ENCODE measurements around the gene LIF. TPM values are rescaled to one million over a fixed set of nuclear protein-coding genes. Genes with fewer than 3 reads are reported as not detected.

Gene LIF
- total RNA-seq, 1 donor from 2014 or later, result 0.24 TPM

DNA sequence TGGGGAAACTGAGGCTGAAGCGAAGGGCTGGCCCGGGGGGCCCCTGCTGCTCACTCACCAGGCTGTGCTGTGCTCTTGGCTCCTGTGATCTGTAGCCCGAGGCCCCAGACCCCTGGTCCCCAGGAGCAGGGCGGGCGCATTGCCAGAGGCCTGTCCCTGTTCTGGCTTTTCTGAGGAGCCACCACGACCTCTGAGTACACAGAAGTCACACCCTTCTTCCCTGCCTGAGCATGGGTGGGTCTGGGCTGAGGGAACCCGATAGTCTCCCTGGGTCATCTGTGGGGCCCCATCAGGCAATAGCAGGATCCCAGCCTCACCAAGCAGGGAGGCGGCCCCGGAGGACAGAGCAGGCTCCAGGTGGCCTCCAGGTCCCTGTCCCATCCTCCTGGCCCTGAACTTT, 37.6 kb upstream of the LIF start:
- no peak for ATAC-seq

DNA sequence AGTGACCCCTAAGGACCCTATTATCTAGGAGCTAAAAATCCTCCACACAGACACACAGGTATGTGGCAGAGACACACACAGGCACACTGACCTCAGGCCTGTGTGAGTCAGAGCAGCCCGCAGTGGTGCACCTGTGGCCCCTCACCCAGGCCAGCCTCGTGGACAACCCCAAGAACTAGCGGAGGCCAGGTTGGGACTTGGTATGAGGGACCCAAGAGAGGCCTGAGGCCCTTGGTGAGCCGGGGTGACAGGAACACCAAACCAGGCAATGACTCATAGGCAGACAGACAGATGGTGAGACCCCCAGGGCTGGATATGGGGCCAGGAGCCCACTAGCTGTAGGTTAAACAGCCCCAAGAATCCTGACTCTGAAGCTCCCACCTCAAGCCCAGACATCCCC, 36.8 kb upstream of the LIF start:
- no peak for ATAC-seq

DNA sequence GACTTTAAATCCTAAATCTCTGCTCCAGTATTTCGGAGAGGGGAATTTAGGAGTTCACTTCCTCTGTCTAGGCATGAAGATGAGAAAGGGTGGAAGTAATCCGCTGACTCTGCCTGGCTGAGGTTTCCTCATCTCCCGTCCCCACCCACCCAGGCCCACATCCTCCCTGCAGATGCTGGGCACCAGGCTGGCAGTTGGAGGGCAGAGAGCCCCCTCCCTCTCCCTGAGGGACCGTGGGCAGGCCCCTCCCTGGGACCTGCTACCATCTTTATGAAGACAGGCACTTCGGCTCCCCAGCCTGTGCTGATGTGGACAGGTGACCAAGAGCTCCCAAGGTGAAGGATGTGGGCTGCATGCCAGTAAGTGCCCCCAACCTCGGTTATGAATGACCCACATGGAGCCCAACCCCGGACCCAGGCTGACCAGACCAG, 36.1 kb upstream of the LIF start:
- no peak for ATAC-seq

DNA sequence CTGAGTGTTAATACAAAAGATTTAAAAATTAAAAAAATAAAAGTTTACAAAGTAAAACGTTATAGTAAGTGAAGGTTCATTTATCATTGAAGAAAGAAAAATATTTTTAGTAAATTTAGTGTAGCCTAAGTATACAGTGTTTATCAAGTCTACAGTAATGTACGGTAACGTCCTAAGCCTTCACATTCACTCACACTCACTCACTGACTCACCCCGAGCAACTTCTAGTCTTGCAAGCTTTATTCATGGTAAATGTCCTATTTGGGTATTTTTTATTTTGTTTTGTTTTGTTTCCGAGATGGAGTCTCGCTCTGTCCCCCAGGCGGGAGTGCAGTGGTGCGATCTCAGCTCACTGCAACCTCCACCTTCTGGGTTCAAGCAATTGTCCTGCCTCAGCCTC, 33.9 kb upstream of the LIF start:
- ATAC-seq, result no peak

DNA sequence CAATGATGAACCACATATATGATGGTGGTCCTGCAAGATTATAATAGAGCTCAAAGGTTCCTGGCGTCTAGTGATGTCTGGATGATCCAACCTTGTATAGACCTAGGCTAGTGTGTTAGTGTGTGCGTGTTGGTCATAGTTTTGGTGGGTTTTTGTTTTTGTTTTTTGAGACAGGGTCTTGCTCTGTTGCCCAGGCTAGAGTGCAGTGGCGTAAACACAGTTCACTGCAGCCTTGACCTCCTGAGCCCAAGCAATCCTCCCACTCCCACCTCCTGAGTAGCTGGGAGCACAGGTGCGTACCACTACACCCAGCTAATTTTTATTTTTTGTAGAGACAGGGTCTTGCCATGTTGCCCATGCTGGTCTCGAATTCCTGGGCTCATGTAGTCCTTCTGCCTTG, 33.4 kb upstream of the LIF start:
- no peak for ATAC-seq

DNA sequence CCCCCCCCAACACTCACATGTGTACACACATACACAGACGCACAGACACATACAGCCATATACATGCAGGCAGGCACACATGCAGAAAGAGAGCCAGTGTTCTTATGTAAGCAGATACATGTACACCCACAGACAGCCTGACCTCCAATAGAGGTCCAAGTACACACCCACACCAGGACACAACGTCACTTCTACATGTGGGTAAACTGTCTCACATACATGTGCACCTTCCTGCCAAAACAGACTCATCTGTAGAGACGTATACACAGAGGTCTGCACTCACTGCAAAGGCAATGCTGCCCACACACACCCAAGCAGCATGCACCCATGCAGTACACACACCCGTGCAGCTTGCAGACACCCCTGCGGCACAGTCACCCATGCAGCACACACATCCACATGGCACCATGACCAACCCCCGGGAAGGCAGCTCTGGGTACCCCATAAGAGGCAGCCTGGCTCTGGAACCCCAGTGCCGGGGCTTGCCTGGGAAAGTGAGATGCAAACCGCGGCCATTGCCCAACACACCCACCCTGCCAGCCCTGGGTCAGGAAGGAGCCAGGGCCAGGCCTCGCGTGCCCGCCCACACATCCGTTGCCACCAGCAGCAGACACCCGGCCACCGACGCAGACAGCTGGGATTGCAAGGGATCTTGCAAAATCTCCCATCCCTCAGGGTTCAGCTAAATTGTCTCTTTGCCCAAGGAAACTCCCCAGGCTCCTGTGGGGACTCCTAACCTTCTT, 32.7 kb upstream of the LIF start:
- ATAC-seq, result no peak

DNA sequence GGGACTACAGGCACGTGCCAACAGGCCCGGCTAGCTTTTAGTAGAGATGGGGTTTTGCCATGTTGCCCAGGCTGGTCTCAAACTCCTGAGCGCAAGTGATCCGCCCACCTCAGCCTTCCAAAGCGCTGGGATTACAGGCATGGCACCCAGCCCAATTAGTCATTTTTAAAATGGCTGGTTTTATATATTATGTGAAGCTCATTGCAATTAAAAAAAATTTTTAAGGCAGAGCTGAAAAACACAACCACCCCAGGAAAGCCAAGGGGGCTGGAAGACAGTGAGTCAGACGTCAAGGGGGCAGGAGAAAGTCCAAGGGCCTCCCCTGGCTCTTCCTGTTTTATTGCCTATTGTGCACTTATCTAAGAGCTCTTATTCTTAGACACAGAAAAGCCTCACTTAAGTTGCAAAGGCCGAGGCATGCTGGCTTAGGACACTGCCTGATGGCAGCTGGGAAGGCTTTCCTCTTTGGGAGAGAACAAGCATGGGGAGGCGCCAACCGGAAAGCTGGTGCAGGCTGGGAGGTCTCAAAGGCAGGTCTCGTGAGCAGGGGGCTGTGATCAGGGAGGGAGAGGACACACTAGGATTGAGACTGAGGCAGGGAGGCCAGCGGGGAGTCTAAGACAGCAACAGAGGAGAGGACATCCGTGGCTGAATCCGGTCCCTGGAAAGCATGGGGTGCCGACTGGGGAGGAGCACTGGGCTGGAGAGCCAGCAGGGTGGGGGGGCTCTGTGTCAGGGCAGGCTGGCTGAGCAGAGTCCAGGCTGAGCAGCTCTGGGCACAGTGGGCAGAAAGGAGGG, 31.2 kb upstream of the LIF start:
- ATAC-seq, result peak; percentile 59

DNA sequence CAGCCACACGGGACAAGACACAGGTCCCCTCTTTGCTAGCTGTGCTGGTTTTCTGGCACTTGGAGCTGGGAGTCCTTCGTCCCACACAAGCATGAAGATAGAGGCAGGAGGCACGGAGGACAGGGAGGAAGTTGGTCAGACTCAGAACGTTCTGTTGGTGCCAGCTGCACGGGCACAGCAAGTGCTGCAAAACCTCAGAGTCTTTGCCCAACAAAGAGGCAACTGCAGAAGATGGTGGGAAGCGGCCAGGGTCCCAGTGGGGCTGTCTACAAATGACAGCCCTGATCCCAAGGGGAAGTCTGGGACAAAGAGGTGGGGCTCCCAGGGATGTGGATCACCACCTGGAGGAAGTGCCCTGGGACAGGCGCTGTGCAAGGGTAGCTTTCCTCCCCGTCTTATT, 29.5 kb upstream of the LIF start:
- ATAC-seq, result no peak

DNA sequence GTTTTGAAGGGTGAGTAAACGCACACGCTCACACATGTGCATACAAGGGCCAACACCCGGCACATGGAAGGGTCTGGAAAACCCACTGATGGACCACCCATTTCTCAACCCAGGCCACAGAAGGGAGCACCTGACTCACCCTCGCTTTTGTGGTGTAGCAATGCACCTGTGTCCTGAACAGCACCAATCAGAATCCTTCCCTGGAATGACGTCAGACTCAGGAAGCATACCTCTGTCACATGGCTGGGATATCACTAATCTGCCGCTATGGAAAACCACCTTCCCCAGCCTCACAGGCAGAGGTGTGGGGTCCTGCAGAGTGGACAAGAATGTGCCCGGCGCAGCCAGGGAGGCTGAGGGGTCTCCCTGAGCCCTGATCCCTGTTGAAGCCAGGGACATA, 29.1 kb upstream of the LIF start:
- peak; percentile 6 for ATAC-seq

DNA sequence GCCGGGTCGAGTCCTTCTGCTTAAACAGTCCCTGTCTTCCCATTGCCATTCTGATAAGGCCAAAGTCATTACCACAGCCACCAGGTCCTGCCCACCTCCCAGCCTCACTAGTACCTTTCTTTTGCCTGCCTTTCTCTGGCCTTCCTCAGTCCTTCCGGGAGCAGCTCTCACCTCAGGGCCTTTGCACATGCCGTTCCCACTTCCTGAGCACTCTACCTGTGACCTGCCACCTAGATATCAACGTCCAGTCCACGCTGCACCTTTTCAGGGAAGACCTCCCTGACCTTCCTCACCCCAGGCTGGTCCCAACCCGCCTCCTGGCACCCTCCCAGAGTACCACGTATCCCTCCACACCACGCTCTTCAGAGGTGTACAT, 27.9 kb upstream of the LIF start:
- ATAC-seq, result no peak

DNA sequence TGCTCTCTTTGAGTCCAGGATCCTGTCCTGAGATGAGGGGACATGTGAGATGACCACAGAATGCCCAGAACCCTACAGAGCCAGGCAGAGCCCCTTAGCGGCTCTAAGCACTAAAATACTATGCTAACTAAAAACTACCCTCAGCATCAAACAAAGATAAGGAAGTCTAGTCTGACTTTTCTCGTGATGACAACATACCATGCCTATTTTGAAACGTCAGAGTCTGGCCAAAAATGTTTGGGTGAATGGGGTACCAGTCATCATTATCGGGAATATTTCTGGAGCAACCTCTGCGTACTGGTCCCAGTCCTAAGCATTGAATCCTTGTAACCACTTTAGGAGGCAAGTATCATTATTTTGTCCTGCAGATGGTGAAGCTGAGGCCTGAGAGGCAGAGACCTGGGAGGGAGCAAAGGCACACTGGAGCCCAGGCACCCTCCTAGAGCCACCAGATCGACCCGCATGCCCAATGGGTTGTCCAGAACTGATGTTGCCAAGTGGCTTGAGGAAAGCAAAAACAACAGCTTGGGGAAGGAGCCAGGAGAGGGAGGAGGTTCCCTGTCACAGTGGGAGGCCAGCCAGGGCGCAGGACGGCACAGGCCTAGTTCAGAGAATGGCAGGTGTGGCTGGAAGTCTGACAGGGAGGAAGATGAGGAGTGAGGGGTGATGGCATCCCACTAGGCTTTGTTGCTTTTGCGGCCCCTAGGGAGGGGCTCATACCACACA, 27.3 kb upstream of the LIF start:
- no peak for ATAC-seq

DNA sequence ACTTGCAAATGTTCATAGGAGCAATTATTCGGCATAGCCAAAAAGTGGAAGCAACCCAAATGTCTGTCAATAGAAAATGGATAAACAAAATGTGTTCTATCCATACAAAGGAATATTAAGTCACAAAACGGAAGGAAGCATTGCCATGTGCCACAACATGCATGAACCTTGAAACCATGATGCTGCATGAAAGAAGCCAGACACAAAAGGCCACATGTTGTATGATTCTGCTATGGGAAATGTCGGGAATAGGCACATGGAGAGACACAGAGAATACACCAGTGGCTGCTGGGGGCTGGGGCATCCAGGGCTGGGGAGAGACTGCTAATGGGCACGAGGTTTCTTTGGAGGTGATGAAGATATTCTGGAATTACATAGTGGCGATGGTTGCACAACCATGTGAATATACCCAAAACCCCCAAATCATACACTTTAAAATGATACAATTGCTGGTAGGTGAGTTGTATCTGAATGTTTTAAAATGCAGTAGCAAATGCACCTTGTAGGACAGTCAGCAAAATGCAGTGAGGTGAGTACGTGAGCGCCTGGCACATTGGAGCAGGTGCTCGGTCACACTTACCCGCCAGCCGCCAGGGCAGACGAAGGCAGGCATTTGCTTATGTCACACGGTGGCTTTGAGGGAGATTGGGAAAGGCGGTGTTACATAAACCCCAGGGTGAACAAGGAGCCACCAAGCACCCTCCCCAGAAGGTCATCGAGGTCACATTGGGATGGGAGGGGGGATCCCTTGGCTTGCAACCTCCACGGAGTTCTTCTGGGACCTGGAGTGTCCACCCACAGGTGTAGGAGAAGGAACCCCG, 26.4 kb upstream of the LIF start:
- ATAC-seq, result no peak

DNA sequence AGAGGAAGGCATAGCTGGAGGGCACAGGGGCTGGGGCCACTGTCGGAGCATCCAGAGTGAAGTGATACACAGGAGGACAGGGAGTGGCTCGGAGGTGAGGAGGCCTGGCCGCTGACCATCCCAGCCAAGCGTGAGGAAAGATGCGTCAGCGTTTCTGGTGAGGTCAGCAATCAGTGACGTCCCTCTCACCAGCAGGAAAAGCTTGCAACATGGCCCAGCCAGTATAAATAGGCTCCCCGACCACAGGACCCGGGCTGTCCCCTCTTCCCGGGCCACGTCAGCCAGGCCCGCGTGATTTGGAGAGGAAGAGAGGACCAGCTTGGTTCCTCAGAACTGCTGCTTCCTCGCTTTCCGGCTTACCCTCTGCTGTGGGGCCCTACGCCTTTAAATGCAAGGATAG, 24.3 kb upstream of the LIF start:
- ATAC-seq, result no peak

DNA sequence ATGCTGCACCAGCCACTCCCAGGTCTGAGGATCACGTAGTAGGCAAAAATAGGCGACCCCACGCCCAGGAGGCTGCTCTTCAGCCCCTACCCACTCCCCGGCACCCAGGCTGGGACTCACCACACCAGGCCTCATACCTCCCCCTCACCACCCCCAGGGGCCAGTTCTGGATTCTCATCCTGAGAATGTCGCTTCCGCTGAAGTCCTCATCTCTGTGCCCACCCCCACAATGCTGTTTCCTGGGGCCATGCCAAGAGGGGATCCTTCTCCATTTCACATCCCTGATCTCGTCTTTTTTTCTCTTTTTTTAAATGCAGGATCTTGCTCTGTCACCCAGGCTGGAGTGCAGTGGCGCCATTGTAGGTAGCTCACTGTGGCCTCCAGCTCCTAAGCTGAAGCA, 21.8 kb upstream of the LIF start:
- ATAC-seq, result no peak

DNA sequence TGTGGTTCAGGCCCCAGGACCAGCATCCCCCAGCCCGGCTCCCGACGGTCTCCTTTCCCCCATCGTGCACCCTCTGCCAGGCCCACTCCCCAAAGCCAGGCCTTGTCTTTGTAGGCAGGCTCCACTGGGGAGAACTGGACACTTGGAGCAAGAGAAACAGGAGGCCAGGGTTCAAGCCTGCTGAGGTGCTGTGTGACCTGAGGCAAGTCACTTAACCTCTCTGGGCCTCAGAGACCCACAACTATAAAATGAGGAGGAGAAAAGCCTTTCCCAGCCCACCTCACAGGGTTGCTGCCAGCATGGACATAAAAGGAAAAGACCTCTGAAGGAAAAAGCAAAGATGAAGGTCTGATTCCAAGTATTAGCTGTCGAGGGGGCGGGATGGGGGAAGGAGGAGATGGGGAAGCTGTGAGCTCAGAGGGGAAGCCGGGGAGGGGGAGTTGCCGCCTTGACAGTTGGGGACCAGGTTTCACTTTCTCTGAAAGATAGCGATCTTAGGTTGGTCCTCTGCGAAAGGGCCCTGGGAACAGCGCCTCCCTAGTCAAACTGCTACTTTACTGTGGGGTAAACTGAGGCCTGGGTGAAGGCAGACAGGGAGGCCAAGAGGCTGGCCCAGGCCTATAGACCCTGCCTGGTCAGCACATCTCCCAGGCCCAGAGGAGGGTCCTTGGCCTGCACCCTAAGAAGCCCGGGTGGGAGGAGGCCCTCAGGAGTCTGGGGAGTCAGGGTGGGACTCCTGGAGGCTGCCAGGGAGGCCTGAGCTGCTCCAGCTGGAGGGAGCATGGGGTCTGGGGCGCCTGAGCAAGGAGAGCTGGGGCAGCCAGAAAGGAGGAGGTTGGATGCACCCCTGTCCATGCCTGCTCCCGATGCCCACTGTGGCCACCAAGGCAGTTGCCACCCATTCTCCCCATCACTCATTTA, 21.1 kb upstream of the LIF start:
- no peak for ATAC-seq

DNA sequence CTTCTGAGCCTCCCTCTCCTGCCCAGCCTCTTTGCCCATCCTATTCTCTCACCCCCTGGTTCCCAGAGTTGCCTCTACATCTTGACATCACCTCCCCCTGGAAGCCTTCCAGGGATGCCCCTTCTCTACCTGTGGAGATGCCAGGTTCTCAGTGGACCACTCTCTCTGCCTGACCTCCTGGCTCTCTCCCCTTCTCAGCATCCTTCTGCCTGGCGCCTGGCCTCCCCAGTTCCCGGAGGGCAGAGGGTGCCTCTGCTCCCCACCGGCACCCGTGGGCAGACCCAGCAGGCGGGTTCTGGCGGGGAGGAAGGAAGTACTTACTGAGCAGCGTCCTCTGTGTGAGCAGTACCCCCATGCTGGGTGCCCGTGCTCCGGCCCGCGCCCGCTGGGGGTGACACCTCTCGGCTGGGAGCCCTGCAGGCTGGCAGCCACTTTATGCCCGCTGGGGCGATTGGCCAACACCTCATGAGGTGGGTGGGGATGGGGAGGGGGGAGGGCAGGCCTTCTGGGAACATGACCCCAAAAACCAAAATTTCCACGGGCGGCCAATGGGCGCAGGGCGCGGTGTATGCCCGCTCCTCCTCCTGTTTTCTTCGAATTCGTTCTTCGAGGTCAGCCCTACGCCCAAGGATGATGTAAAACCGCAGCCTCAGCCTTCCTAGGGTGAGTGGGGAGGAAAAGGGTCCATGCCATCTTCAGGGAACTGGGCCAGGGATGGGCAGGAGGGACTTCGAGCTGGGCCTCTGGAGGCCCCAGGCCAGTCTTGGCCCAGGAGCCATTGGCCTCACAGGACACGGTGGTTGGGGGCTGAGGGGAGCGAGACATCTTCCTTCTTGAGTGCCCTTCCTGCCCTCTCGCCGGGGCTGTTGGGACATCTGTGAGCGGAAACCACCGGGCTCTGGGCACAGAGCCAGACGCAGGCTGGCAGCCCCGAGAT, 20.2 kb upstream of the LIF start, which contains the start of gene OSM:
Gene OSM, minus strand, starts transcription at position 407 of the 937 bp plus-strand sequence. Its CDS starts 52 bp downstream, at position 355.
- peak; percentile 7 for ATAC-seq

DNA sequence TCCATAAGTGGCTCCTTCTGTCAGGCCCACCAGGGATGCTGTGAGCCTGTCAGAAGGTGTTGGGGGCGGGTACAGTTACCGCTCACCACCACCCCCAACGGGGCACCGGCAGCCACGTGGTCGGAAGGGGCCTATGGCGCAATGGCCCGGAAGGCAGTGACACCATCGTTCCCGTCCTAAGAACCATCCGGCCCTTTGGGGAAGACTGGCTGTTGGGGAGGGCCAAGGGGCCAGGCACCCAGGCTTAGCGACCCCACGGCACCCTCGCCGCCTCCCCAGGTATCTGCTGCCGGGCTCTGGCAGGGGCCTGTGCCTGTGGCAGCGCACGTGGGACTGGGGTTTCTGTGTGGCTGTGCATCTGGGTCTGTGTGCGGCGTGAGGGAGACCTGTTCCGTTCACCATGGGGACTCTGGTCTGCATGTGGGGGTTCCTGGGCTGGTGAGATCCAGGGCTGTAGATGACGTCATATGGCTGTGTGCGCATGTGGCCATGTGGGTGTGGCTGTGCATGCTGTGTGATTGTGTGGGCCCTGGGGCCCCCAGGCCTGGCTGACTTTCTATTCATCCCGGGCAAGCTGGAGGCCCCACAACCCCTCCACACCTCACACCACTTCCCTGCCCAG, 19.4 kb upstream of the LIF start:
- ATAC-seq, result peak; percentile 31

DNA sequence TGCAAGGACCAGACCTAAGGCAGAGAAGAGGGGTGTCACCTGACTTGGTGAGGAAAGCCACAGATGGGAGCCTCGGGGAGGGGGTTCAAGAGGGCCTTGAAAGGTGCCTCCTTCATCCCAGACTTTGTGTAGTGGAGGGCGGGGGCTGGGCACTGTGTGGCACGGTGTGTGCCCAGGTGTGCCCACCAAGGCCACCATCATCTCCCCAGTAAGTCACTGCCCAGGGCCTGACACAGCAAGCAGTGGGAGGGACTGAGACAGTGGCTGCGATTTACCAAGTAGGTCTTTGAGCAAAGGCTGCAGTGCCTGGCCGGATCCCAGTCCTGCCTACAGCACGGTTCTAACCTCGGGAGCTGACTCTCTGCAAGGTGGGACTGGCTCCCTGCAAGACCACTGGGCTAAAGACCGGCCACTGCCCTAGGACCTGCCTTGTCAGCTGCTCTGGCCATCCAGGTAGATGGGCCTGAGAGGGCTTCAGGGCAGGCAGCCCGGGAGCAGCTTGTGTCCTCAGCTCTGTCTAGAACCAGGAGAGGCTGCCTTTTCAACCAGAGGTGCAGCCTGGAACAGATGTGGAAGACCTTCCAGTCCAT, 18.7 kb upstream of the LIF start:
- no peak for ATAC-seq

DNA sequence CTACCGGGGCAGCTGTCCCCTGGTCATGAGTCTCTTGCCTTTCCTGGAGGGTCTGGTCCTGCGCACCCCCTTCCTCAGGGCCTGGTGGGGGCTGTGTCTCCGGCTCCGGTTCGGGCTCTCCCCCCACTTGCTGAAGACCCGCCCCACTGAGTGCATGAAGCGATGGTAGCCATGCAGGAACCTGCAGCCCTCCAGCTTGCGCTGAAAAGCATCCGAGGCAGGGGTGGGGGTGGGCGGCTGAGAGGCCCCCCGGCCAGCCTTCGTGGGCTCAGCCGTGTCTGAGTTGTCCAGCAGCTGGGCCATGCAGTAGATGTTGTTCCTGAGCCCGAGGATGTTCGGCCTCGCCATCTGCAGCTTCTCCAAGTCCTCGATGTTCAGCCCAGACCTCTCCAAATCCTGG, 17.3 kb upstream of the LIF start:
- no peak for ATAC-seq

Measured in esophagus mucosa (tissue), 1 donor.